GM19351 (cell line): ENCODE measurements around the gene HLA-DRB1.
"Not testable (repeated sequence)": the region's sequence is repeated elsewhere in the genome, so short reads cannot be mapped to it uniquely, and the experiment has no call there.

ENCODE experiments used
- ATAC-seq: cut with Tn5 transposase; IDR thresholded peaks from one replicate; pipeline ENCODE4 v1.9.1; 2021; ENCODE audit warnings: mild to moderate bottlenecking, moderate library complexity; ENCODE audit not compliant: unreplicated experiment

The HLA-DRB1 gene

DNA sequence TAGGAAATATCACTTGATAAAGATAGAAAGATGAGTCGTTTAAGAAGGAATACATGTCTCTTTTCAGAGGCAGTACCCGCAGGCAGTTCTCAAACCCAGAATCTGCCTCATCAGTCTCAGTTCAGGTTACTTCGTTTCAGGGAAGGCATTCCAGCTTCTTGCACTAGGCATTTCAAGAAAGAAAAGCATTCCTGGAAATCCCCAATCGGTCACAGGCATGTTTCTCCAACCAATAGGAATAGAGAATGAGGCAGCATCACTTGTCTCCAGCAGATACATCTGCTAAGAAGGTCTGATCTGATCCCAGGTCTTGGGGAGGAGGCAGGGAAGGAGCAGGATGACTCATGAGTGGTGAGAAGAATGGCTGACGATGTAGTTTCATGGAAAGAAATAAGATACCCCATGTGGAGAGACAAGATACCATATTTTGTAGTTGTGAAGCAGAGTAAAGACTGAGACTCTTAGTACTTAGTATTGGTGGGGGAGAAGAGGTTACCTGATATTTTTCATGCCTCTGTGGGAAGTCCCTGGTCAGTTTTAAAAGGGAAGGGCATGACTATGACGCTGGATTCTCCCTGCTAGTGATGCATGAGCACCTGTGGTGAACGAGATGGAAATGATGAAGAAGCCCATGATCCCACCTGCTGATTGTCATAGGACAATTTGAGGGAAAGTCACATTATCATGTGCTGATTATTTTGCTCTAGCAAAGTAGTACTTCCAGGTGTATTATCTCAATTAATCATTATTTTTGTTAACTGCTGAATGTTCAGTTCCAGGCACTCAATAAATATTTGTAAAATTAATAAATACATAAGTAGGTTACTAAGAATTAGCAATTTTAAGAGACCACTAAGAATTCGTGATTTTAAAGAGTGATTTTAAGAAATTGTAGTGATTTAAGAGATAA lies 20.3 kb upstream of the HLA-DRB1 start:
- peak; percentile 89 for ATAC-seq

DNA sequence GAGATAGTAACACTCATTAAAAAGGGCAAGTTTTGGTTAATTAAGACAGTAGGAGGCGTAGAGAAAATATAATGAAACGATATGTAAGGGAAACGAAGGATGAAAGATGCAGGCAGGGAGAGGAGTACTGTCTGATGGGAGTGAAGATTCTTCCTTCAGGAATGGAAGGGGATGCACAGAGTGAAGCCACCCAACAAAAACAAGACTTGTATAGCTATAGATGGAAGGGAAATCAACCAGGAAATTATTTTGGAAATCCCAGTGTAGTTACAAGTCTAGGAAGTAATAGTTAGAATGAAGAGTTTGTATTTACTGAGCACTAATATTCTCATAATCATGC lies 19.7 kb upstream of the HLA-DRB1 start:
- ATAC-seq = no peak

DNA sequence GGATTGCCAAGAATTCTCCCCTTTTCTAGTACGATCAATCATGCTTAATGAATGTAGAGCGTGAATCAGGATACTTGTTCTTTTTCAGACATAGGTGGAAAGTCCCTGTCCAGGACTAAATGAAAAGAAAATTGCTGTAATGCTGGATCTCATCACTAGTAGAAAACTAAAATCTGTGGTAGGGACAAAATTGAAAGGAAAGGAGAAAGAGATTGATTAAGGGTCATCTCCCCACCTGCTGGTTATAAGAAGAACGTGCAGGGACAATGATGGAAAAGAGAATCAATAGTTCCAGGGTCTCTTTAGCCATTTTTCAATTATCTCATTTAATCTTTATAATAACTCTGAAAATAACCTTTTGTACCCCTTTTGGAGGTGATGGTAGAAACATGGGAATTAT lies 18.7 kb upstream of the HLA-DRB1 start:
- no peak for ATAC-seq

DNA sequence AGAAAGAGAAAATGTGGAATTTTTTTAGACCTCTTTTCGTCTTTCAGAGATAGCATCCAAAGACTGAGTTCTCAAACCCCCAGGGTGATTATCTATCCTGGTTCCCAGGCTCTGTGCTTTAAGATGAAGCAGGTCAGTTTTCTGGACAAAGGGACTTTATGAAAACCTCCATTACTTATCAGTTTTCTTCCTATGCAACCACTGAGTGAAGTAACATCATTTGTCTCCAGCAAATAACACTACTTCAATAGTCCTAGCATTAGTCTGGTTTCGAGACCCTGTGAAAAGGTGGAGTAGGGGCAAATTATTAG lies 18.3 kb upstream of the HLA-DRB1 start:
- no peak for ATAC-seq

DNA sequence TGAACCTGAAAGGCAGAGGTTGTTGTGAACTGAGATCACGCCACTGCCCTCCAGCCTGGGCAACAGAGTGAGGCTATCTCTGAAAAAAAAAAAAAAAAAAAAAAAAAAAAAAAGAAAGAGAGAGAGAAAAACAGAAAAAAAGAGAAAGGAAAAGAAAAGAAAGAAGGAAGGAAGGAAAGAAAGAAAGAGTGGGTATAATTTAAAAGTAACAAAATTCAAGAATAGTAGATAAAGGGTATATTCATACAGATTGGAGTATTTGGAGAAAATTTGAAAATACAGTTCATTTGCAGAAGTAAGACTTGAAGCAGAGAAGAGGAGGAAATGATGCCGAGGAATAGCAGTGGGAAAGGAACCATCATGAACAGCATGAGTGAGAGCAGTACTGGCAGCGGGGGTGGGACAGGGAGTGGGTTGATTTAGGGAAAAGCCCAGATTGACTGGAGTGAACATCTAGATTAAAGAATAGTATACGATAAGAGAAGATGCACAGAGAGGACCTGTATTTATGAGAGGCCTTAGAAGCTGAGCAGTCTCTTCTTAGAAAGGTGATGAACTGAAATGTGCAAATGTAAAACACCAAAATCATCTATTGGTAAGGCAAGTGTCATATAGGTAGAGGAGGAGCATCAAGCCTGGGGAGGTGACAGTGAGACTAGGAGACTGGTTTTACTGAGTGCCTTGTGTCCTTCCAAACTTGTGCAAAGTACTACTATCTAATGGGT lies 17.8 kb upstream of the HLA-DRB1 start:
- ATAC-seq = no peak

DNA sequence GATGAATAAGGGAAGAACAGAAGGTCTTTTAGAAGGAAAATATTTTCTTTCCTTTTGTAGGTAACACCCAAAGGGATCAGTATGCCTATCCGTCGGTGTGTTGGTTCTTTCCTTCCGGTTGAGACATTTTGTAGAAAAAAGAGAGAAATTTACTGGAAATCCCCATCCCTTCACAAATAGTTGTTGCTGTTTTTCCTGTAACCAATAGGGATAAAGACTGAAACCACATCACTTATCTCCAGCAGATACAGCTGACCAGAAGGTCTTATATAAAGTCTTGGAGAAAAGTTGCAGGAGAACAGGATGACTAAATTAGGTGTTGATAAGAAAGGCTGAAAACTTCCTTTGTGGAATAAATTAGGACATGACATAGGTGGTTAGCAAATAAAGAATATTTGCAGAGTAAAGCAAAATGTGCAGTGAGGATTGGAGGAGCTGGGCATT lies 14.8 kb upstream of the HLA-DRB1 start:
- peak; percentile 61 for ATAC-seq

DNA sequence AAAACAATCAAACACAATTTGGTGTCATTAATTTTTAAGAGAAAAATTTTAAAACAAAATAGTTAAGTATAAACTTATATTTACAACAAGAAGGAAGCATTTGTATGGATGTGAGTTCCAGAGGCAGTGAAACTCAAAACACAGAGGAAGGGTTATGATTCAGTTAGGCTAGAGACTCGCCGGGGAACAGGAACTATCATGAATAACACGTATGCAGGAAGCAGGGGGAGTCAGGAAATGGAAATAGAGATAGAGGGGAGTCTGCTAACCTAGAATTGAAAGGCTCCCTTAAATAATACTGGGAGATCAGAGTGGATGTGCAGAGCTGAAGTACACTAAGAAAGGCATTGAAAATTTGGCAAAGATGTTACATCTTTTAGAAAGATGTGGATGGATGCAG lies 14.2 kb upstream of the HLA-DRB1 start:
- ATAC-seq = peak; percentile 21

DNA sequence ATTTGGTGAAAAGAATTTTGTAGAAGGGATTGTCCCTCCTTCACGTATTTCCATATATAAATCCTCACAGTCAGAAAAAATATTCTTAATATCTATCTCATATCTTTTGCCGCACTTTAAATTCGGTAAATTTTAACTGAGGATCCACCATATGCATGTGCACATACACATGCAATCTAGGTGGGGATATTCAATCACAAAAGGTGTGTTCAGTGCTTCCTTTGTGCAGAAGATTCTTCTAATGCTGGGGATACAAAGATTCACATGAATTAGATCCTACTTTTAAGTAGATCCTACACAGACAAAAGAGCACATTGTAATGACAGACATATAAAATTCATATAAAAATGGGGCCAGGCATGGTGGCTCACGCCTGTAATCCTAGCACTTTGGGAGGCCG lies 13.6 kb upstream of the HLA-DRB1 start:
- no peak for ATAC-seq

DNA sequence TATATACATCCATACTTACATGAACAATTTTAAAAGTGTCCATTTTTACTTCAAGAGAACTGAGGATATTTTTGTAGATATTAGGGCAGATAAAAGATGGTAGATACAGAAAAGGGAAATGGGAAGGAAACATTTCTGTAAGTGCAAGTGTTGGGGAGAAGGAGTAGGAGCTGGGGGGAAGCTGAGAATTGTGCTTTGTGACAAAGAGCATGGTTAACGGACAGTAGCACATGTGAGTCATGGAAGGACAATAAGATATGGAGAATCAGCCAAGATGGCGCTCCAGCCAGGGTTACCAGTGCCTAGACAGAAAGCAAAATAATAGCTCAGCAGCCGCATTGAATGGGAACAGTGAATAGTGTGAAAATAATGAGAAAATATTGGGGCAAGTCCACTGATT lies 12.7 kb upstream of the HLA-DRB1 start:
- ATAC-seq = no peak

DNA sequence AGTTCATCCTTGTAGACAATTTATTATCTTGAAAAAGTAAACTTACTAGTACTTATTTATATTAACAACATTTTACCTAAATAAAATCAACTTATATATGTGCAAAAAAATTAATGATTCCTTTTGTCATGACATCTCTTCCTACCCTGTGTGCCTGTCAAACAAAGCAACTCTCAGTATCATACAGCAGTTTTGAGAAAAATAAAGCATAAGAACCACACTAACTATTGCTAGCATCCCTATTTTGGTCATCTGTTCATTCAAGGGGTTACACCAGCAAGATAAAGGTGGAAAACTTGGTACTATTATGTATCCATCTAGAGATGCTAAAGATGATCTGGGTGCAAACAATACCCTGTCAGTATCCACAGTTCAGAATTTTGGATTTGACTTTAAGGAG lies 7.4 kb upstream of the HLA-DRB1 start:
- no peak for ATAC-seq

DNA sequence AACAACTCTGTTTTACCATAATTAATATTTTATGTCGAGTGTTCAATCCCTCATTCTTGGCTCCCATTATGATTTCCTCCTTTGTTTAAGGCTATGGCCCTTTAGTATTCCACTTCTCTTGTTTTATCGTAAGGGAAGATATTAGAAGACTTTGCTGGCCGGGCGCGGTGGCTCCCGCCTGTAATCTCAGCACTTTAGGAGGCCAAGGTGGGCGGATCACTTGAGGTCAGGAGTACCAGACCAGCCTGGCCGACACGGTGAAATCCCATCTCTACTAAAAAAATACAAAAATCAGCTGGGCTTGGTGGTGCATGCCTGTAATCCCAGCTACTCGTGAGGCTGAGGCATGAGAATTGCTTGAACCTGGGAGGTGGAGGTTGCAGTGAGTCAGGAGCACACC lies 1.1 kb upstream of the HLA-DRB1 start:
- not testable (repeated sequence) for ATAC-seq

DNA sequence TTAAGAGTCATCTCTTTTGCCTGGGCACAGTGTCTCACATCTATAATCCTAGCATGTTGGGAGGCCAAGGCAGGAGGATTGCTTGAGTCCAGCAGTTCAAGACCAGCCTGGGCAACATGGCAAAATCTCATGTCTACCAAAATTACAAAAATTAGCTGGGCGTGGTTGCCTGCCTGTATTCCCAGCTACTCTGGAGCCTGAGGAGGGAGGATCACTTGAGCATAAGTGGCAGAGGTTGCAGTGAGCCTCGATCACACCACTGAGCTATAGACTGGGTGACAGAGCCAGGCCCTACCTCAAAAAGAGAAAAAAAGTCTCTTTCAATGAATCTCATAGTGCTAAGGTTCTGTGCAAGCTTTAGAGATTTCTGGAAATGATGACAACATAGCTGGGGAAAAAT lies 1.5 kb downstream of the HLA-DRB1 start:
- no peak for ATAC-seq

DNA sequence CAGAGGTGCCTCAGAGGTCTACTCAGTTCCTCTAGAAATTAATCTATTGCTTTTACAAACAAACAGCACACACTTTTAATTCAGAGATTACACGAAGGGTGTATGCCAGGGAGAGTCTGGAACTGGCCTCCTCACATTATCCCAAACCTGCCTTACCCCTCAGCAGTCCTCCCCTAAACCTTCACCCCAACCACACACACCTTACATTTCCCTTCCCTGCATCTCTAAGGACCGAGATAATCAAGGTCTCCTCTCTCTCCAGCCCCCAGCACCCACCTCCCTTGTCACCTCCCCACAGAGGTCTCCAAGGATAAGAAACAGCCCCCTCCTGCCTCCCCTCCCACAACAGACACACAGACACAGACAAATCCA lies 6.1 kb downstream of the HLA-DRB1 start:
- no peak for ATAC-seq

DNA sequence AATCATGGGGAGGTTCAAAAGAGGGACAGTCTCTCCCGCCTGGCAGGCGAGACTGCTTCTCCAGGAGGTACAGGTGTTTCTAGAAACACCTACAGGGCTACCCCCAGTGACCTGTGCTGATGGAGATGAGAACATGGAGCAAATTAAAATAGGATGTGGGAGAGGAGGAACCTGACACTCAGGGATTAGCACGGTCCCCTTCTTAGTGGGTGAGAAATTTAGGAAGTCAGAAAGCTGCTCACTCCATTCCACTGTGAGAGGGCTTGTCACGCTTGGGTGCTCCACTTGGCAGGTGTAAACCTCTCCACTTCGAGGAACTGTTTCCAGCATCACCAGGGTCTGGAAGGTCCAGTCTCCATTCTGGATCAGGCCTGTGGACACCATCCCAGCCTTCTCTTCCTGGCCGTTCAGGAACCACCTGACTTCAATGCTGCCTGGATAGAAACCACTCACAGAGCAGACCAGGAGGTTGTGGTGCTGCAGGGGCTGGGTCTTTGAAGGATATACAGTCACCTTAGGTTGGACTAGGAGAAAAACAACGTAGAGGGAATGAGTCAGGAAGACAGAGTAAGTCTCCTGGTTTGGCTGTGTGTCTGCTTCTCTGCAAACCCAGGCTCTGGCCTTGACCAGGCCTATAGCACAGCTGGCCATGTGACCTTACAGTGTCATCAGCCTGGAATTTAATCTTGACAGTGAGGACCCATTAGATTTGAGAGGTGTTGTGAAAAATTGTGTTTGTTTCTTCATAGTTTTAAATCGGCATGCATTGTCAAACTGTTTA lies 8.1 kb downstream of the HLA-DRB1 start:
- no peak for ATAC-seq

DNA sequence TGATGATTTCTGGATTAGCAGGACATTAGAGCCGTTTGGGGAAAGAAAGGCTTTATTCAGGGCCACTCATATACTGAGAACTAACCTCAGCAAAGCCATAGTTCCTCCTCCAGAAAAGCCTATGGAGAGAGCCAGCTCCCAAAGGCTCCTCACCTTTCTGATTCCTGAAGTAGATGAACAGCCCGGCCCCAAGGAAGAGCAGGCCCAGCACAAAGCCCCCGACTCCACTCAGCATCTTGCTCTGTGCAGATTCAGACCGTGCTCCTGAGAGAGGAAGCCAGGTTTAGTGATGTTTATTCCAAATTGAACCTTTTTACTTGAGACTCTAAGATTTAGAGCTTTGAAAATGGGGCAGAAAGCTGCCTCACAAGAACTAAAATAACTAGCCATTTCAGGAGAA lies 9.1 kb downstream of the HLA-DRB1 start:
- ATAC-seq = no peak

DNA sequence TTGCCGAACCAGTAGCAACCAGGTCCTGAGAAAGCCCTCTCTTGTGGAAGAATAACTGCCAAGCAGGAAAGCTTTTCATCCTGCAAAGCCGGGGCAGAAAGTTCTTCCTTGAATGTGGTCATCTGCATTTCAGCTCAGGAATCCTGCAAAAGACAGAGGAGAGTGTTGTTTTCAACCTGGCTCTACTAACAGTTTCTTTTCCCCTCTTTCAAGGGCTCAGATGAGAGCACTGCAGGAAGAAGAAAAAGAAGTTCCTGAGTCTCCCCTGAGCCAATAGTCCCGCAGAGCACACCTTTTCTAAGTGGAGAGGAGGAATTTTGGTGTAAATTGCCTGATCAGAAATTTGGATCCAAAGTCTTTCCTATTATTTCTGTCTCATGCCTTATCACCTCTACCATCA lies 10.7 kb downstream of the HLA-DRB1 start:
- no peak for ATAC-seq

DNA sequence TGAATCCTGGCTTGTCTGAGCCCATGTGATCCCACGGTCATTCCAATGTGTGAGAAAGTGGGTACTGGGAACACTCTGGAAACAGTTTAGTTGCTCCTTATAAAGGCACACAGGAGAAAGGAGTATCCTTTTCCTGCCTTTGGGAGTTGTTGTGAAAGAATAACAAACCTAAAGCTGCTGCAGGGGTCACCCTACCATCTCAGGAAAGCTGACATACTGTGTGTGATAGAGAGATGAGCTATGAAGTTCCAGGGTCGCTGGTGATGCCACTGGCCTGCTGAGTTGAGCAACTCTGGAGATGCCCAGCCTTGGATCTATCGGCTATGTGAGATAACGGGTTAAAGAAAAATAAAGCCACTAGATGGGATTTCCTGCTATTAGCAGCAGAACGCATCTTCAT lies 12.2 kb downstream of the HLA-DRB1 start:
- not testable (repeated sequence) for ATAC-seq

DNA sequence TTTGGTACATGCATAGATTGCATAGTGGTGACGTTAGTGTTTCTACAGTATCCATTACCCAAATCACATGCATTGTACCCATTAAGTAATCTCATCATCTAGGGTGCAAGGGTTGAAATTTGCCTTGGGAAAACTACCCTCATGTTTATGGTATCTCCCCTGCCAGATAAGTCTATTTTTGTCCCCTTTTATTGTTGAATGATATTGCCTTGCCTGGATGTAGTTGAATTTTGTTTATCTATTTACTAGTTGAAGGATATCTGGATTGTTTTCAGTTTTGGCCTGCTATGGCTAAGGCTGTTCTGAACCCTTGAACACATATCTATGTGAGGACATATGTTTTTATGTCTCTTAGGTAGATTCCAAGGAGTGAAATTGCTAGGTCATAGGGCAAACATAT lies 13.4 kb downstream of the HLA-DRB1 start:
- ATAC-seq = no peak

DNA sequence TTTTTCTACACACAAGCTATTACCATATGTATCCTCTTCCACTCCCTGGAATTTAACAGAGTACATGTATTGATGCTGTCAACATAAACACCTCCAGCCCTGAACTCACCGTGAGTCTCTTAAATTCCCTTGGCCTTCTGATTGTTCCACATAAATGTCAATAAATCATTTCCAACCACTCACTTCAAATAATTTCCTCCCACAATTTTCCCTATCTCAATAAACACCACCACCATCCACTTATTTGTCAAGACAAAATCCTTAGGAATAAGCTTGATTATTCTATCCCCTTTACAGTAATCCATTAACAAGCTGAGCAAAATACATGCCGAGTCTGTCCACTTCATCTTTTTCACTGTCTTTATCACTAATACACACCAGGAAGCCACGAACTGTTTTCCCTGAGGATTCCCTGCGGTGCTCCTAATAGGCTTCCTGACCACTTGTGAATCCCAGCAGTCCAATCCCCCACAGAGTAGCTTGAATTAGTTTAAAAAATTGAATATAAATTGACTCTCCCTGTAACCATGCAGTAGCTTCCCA lies 19.2 kb downstream of the HLA-DRB1 start:
- no peak for ATAC-seq

DNA sequence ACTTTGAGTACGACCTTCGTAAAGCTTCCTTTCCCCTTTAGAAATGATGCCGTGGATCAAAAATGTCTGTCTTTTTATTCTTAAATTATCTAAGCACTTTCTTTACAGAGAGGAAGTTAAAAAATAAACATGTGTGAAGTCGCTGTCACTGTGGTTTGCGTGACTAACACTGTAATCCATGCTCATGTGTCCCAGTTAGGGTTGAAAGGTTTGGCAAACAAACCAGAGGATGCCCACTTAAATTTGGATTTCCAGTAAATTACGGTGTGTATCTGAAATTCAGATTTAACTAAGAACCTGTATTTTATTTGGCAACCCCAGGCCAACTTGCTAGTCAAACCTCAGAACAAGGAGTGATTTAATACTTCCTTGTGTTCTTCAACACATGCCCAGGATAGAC lies 21.1 kb downstream of the HLA-DRB1 start:
- ATAC-seq = no peak

DNA sequence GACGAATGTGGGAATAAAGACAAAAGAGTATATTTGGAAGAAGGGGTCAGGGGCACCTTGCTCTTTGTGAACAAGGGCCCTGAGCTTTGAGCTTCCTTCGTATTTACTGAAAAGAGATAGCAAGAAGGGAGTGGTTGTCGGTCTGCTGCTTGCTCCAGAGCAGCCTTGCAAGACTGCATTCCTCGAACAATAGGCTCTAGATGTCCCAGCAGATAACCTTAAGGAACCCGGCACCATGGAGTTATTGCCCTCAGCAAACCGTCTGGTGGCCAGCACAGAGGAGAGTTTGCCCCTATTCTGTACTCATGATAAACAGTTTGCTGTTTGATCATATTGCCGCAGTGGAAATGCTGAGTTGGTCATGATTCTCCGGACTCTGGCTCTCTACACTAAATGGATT lies 22.7 kb downstream of the HLA-DRB1 start:
- no peak for ATAC-seq

DNA sequence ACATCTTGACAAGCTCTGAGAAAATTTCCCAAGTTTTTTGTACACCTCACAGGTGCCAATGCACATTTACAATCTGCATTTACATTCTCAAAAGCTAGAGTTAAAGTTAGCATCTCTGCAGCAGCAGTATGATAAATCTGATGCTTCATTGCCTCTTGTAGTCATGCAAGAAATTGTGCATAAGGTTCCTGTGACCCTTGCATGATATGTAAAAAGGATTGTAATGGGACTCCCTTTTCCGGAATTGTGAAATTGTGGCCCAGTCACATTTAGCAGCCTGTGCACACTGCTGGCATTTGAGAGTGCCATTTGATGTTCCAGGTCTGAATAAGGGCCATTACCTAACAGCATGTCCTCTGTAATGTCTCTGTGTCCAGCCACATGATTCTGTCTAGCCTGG lies 24.1 kb downstream of the HLA-DRB1 start:
- no peak for ATAC-seq
